GF-D8 (cell line): ENCODE data around the gene EIF2S3B.

Experiments
- DNase-seq: peaks from one replicate; lab custom pipeline; 2025; lab: John Stamatoyannopoulos, UW

The EIF2S3B gene

DNA sequence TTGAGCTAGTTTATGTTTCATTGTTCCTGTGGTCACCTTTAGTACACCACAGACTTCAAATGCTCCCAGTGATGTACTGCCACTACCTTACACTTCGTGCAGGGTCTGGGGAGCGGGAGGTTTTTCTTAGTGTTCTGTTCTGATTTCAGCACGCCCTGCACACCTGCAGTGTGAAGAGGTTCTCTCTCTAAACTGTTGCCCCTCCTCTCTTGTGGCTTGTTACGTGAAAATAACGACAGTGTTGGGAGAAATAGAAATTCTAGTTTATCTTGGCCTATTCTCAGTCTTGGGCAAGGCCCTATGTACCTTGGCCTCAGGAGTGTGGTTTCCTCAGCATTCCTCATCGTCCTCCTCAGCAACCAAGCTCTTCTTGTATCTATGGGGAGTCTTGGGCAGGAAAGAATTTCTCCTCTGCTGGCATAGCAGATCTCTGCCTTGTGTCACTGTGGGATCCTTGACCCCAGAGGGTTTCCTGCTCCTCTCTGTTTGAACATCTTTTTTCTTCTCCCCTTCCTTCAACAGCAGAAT lies 48.6 kb downstream of the EIF2S3B start:
- no peak for DNase-seq

DNA sequence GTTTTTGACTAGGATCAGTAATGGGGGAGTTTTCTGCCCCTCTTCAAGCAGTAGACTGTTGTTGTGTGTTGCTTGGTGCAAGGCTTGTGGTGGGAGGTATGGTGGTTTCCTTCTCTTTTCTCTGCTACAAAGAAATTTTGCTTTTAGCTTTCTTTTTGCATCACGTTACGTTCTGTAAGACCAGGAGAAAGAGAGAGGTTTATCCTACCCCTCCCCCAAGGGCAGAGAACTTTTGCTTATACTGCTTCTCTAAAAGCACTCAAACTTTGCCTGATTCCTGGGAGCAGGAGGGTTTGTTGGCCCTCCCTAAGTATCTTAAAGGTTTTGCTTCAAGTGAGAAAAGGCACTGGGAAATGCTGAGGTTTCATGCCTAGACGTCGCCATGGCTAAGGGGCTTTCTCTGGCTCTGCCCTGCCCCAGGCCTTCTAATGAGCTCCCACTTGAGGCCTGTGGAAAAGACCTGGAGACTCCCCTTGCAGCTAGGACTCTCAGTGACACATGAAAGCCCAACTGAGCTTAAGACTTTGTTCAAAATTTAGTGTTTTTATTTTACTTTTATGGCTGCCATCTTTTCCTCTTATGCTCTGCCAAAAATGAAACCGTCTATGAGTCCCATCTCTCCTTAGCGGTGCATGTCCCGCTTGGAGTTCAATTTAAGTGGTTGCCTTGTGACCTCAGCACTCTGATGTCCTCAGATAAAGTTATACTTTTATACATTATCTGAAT lies 49.2 kb downstream of the EIF2S3B start:
- no peak for DNase-seq

DNA sequence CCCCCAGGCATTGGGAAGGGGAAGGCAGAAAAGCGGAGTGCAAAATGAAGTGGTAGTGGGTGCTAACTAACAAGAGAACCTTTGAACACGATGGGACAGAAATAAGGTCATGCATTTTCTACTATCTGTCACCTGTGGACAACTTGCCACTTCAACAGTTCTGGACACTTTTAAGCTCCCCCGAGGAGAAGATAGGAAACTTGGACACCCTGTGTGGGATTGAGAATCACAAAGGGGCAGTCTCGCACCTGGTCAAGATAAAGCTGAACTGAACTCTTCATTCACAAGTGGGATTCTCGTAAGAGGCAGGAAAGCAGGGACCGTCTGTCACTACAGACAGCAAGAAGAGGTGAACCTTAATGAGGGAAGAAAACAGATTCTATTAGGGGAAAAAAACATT lies 51.6 kb downstream of the EIF2S3B start:
- DNase-seq, result no peak

DNA sequence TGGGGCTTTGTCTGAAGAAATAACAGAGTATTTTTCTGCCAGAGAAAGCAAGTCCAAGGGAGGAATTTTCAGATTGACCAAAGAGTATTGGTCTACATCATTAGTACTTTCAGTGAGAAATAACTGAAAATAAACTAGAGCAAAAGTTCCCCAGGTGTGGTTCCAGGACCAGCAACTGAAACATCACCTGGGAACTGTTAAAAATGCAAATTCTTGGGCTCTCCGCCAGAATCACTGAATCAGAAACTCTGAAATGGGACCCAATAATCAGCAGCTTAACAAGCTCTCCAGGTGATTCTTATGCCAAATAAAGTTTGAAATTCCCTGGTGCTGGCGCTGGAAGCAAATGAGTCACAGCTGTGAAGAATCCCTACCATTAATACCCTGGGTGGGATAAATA lies 52.1 kb downstream of the EIF2S3B start:
- DNase-seq, result no peak
